HG02981 (cell line): Measurements from ENCODE around the gene PHACTR1.

Experiments used
- ATAC-seq: cut with Tn5 transposase; IDR thresholded peaks from one replicate; pipeline ENCODE4 v1.9.1; 2021; ENCODE audit warnings: mild to moderate bottlenecking, moderate library complexity; ENCODE audit not compliant: unreplicated experiment

Gene PHACTR1

GRCh38 chr6:13175759-13176158 lies 459.2 kb downstream of the PHACTR1 start:
- ATAC-seq = no peak

- no peak for ATAC-seq
These were observed 461.1 kb downstream of the PHACTR1 start for GRCh38 chr6:13177664-13178063.

GRCh38 chr6:13178107-13178506 lies 461.5 kb downstream of the PHACTR1 start:
- ATAC-seq = no peak

- ATAC-seq = no peak
These were observed 464.0 kb downstream of the PHACTR1 start for GRCh38 chr6:13180538-13180937.

- ATAC-seq = no peak
These were observed 464.8 kb downstream of the PHACTR1 start for GRCh38 chr6:13181393-13181792.

- no peak for ATAC-seq
These were observed 467.0 kb downstream of the PHACTR1 start for GRCh38 chr6:13183415-13184088.

GRCh38 chr6:13184089-13184468 lies 467.5 kb downstream of the PHACTR1 start:
- ATAC-seq = no peak

GRCh38 chr6:13184547-13184946 lies 468.0 kb downstream of the PHACTR1 start:
- no peak for ATAC-seq

GRCh38 chr6:13186861-13187260 lies 470.3 kb downstream of the PHACTR1 start:
- ATAC-seq = no peak

- no peak for ATAC-seq
These were observed 471.1 kb downstream of the PHACTR1 start for GRCh38 chr6:13187692-13188091.

GRCh38 chr6:13188306-13188705 lies 471.7 kb downstream of the PHACTR1 start:
- ATAC-seq = no peak

GRCh38 chr6:13189710-13190109 lies 473.1 kb downstream of the PHACTR1 start:
- no peak for ATAC-seq

- no peak for ATAC-seq
These were observed 473.8 kb downstream of the PHACTR1 start for GRCh38 chr6:13190376-13190775.

- no peak for ATAC-seq
These were observed 474.9 kb downstream of the PHACTR1 start for GRCh38 chr6:13191461-13191860.

GRCh38 chr6:13194852-13195251 lies 478.3 kb downstream of the PHACTR1 start:
- ATAC-seq = no peak

GRCh38 chr6:13195803-13196202 lies 479.2 kb downstream of the PHACTR1 start:
- no peak for ATAC-seq

- ATAC-seq = no peak
These were observed 481.6 kb downstream of the PHACTR1 start for GRCh38 chr6:13198168-13198567.

- ATAC-seq = no peak
These were observed 484.8 kb downstream of the PHACTR1 start for GRCh38 chr6:13201336-13201735.

- no peak for ATAC-seq
These were observed 486.6 kb downstream of the PHACTR1 start for GRCh38 chr6:13203145-13203544.

GRCh38 chr6:13205106-13205505 lies 488.5 kb downstream of the PHACTR1 start:
- ATAC-seq = no peak

- ATAC-seq = no peak
These were observed 495.5 kb downstream of the PHACTR1 start for GRCh38 chr6:13212096-13212495.

- no peak for ATAC-seq
These were observed 496.0 kb downstream of the PHACTR1 start for GRCh38 chr6:13212538-13212937.

GRCh38 chr6:13215390-13215789 lies 498.8 kb downstream of the PHACTR1 start:
- ATAC-seq = no peak
